AML-193 (cell line): ENCODE results near the gene ABHD4.
"Not testable (repeated sequence)": the region's sequence is repeated elsewhere in the genome, so short reads cannot be mapped to it uniquely, and the experiment has no call there.

Source experiments
- DNase-seq, 2 experiments: peaks; one replicate each; lab custom pipeline; 2025; lab: John Stamatoyannopoulos, UW

Gene ABHD4, protein sequence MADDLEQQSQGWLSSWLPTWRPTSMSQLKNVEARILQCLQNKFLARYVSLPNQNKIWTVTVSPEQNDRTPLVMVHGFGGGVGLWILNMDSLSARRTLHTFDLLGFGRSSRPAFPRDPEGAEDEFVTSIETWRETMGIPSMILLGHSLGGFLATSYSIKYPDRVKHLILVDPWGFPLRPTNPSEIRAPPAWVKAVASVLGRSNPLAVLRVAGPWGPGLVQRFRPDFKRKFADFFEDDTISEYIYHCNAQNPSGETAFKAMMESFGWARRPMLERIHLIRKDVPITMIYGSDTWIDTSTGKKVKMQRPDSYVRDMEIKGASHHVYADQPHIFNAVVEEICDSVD

DNA sequence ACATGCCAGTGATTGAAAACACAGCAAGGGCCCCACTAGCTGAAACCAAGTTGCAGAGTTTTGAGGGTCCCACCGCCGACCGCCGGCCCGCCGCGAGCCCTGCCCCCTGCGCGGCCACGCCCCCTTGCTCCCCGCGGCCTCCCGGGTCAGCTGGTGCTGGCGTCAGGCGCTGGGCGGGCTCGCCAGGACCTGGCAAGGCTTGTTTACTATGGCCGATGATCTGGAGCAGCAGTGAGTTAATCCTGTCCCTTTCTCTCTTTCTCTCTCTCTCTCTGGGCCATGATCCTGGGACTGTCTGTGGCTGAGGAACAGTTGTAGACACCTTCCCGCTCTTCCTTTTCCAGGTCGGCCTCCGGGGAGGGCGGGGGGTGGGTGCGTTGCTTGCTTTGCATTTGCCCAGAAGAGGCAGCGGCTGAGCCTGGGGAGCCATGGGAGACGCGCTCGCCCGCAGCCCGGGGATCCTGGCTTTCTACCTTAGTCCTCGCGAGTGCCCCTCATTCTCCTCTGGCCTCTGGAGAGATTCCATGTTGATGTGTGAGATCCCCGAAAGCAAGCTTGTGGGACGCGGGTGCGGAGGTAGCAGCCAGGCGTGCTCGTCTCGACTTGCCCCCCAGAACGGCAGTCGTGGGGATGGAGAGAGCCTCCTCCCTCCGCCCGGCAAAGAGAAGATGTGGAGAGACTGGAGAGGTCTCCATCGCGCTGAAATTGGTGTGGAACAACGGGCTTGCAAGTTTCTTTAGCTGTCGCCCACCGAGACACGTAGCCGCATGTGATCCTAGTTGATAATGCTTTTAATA, at the start of gene ABHD4:
TSS of gene ABHD4 (plus strand) at position 202 of the 797 bp plus-strand sequence. CDS start at position 209, 7 bp downstream.
- peak; percentile 21 to 34 for DNase-seq

DNA sequence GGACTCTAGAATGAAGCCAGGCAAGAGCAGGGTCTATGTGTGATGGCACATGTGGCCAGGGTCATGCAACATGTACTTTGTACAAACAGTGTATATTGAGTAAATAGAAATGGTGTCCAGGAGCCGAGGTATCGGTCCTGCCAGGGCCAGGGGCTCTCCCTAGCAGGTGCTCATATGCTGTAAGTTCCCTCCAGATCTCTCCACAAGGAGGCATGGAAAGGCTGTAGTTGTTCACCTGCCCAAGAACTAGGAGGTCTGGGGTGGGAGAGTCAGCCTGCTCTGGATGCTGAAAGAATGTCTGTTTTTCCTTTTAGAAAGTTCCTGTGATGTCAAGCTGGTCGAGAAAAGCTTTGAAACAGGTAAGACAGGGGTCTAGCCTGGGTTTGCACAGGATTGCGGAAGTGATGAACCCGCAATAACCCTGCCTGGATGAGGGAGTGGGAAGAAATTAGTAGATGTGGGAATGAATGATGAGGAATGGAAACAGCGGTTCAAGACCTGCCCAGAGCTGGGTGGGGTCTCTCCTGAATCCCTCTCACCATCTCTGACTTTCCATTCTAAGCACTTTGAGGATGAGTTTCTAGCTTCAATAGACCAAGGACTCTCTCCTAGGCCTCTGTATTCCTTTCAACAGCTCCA, 48.7 kb upstream of the ABHD4 start:
- DNase-seq: no peak

DNA sequence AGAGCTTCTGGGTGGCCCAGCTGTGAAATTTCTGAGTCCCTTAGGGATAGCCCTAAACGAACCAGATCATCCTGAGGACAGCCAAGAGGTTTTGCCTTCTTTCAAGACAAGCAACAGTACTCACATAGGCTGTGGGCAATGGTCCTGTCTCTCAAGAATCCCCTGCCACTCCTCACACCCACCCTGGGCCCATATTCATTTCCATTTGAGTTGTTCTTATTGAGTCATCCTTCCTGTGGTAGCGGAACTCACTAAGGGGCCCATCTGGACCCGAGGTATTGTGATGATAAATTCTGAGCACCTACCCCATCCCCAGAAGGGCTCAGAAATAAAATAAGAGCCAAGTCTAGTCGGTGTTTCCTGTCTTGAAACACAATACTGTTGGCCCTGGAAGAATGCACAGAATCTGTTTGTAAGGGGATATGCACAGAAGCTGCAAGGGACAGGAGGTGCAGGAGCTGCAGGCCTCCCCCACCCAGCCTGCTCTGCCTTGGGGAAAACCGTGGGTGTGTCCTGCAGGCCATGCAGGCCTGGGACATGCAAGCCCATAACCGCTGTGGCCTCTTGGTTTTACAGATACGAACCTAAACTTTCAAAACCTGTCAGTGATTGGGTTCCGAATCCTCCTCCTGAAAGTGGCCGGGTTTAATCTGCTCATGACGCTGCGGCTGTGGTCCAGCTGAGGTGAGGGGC, 48.0 kb upstream of the ABHD4 start:
- DNase-seq: no peak

DNA sequence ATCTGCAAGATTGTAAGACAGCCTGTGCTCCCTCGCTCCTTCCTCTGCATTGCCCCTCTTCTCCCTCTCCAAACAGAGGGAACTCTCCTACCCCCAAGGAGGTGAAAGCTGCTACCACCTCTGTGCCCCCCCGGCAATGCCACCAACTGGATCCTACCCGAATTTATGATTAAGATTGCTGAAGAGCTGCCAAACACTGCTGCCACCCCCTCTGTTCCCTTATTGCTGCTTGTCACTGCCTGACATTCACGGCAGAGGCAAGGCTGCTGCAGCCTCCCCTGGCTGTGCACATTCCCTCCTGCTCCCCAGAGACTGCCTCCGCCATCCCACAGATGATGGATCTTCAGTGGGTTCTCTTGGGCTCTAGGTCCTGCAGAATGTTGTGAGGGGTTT, 46.5 kb upstream of the ABHD4 start:
- DNase-seq: no peak

DNA sequence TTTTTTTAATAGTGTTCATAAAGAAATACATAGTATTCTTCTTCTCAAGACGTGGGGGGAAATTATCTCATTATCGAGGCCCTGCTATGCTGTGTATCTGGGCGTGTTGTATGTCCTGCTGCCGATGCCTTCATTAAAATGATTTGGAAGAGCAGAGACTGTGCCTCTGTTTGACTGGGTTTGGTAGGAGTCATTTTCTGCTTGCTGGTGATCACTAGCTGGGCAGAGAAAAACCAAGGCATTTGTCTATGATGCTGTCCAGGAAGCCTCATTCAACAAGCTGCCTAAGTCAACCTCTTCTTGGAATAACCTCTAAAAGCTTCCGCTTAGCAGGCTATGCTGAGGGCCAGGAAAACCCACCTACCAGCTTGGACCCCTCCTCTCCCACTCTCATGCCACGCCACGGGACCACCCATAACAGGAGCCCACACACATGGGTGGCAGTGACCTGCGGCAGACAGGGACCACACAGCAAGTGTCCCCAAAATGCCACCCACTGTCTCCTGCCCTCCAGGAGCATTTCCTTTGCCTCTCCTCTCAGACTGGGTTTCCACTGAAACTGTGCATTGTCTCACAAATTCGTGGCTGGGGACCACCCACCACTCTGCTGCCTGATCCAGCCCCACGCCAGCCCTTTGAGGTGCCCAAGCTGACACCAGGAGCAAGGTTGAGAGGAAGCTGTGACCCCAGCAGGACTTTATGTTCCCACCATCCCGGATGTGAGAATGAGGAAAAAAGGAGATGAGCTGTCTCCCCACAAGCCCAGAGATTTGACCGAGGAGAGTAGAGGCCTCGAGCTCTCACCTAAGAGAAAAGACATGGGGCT, 45.9 kb upstream of the ABHD4 start:
- no peak for DNase-seq

DNA sequence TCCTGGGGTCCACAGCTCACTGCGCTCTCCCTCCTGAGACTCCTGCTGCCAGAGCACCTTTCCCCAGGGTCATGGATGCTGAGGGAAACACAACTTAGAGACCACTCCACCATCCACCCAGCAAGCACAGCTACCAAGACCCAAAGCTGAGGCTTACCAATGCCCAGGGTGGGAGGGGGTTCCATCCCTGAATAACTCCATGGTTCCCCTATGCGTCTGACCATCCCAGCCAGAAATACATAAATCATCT, 45.3 kb upstream of the ABHD4 start:
- DNase-seq: no peak

DNA sequence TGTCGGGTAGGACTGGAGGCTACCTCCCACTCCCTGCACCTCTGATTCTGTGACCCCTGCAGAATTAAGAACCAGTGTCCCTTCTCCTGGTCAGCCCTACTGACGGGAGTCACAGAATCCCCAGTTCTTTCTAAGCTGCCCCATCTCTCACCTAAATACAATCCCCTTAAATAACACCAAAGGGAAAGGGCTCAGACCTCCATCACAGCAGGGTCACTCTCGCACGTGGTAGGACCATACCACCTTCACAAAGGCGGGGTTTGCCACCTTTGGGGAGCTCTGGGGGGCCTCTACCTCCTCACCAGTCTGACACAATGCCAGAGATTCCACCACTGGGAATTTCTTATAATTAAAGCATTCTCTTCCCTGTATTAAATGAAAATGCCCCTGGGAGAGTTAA, 44.7 kb upstream of the ABHD4 start:
- no peak for DNase-seq

DNA sequence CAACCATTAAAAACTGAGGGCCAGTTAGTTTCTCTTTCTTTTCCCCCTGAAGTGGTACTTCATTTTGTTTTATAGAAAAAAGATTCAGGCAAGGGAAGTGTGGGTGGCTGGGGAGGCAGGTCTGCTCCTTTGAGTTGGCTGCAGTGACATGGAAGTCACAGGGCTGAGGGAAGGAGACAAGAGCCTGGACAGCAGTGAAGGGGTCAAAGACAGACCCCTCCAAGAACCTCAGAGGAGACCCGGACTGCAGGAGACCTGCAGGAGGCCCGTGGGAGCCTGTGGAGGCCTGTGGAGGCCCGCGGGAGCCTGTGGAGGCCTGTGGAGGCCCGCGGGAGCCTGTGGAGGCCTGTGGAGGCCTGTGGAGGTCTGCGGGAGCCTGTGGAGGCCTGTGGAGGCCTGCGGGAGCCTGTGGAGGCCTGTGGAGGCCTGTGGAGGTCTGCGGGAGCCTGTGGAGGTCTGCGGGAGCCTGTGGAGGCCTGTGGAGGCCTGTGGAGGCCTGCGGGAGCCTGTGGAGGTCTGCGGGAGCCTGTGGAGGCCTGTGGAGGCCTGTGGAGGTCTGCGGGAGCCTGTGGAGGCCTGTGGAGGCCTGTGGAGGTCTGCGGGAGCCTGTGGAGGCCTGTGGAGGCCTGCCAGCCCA, 44.1 kb upstream of the ABHD4 start:
- not testable (repeated sequence) for DNase-seq

DNA sequence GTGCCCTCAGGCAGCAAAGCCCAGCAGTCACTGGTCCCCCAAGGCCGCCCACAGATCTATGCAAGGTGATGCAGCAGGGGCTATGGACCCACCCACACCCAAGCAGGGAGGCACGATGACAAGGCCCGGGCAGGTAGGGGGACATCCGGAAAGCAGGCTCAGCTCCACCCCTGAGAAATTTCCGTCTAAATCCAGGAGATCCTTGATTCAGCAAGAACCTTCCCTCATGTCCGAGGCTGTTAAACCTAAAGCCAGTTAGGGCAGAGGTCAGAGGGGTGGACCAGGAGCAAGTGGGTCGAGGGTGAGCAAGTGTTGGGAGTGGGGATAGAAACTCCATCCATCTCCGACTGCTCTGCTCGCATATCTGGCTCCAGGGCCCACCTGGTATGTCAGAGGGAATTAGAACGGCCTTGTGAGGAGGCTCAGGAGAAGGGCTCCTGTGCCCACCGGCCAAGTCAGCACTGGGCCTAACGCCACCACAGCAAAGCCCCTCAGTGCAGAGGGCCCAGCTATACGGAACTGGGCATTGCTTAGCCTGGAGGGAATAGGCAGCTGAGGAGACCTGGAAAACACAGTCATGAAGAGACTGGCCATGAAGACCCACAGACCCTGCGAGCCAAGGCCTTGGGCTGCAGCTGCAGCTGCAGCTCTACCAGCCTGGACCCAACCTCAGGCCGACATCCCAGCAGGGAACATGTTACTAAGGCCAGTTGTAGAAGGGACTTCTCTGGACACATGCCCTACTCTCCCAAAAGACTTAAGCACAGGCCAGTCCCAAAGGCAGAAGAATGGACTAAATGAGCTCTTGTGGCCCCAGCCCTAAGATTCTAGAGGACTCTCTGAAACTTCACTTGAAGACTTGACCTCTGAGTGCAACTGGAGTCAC, 43.4 kb upstream of the ABHD4 start:
- no peak for DNase-seq

DNA sequence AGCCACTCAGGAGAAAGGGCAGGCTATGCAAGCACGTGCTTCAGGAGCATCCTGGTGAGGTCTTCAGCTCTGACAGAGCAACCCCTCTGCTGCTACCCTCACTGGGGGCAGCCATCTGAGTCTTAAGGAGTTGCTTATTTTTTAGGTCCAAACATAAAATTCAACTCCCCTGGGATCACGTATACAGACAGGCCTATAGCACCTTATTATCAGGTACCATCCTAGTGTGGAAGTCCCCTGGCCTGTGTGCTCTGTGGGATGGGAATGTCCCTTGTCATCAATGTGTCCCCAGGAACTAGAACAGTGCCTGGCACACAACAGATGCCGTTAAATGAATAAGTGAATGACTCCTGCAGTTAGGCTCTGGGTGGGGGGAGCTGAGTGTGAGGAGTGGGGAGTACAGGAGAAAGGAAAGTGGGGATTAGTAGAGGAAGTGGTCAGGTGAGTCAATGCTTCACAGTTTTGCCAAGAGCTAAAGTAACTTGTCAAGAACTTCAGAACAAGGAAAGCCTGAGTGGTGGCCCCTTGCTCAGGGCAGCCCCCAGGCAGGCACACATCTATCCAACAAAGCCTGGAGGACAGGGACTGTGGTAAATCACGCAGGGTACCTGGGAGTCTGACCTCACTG, 42.6 kb upstream of the ABHD4 start:
- no peak for DNase-seq

DNA sequence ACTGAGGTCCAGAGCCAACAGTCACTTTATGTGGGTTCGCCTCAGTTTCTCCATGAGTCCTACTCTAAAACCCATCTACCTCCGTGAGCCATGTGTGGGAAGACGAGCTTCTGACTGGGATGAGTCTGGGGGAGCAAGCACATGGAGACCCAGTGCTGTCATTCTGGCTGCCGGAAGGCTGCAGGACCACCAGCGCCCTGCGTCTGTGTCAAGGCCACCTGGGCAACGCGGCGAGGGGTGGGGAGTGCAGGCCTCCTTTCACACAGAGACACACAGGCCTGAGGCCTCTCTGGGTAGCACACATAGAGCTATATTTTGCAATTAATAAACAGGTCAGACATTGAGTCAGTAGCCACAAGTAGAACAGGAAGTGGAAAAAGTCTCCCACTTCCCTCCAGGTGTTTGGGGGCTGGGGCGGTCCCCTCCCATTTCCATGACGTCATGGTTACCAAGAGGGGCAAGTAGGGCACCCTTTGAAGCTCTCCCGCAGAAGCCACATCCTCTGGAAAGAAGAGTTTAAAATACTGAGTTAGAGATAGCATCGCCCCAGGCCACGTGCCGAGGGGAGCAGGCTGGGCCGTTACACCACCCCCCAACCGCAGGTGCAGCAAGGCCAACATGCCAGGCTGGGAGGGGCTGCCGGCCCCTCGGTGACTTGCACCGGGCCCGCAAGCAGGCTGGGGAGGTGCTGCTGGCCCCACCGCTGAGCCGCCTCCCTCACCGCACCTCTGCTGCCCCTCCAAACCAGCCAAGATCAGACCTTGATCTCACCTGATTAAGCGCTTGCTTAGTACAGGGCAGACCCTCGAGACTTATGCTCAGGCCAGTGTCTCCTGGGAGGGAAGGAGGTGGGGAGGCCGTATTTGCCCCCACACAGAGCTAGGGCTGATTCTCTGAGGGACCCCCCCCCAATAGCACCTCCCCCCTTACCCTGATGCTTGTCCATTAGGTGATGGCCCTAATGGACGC, 41.8 kb upstream of the ABHD4 start:
- peak; percentile 92 to 94 for DNase-seq

DNA sequence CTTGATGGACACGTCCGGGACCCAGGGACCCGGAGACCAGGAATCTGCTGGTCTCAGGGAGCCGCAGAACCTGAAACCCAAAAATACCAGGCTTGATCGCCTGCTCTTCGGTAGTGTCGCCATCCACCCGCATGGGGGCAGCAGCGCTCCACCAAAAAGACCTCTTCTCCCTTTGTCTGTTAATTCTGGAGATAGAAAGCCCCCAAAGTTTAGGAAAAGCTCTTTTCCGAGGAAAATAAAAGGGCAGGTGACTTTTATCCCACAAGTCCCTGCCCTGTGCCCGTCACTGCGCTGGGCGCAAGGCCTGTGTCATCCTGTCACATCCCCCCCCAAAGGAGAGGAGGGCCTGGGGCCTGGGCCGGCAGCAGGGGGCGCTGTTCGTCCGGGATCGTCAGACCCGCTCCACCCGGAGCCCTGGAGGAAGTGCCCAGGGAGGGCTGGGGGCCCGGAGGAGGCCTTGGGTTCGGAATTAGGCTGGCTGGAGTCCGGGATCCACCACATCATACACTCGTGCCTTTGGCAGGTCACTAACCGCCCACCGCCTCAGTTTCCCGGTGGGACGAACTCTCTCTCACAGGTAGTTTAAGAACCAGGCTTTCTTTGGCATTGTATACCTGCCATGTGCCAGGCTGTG, 41.0 kb upstream of the ABHD4 start:
- peak; percentile 48 to 70 for DNase-seq

DNA sequence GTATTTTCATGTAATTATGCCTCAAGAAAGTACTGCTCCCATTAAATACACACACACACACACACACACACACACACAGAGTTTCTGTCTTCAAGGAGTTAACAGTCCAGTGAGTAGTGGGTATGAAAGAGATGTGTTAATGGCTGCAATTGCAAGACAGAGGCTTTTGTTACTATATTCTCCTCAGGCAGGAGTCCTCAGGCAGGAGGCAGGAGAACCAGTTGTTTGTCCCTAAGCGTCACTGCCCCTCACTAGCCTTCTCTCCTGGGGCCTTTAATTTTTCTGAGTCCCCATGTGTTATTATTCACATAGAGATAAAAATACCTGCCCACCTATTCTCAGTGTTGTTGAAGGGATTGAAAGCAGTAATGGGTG, 40.3 kb upstream of the ABHD4 start:
- DNase-seq: no peak

DNA sequence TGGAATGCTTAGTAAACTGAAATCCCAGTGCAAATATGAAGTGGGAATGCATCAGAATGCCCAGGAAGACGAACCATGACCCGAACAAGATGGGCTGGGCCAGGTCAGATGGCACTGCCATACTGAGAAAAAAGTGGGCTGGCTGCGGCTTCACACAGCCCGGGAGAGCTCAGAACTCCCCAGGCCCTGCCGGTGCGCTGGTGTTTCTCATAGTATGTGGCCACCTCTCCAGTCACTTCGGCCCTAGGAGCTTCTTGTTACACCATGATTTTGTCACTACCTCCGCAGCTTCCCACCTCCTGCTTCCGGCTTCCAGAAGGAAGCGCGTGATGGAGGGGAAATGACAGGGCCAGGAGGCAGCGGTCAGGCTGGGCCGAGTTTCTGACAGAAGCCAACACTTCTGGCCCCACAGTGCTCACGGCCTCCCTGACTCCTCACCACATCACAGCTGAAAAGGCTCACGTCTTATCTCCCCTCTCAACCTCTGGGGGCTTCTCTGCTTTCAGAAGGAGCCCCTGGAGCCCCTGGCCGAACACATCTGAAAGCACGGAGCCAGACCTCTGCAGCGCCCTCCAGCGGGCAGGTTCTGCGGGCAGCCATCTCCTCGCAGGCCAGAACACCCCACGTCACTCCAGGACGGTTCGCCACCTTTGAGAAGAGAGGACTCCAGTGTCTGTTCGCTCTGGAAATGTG, 39.7 kb upstream of the ABHD4 start:
- no peak for DNase-seq

DNA sequence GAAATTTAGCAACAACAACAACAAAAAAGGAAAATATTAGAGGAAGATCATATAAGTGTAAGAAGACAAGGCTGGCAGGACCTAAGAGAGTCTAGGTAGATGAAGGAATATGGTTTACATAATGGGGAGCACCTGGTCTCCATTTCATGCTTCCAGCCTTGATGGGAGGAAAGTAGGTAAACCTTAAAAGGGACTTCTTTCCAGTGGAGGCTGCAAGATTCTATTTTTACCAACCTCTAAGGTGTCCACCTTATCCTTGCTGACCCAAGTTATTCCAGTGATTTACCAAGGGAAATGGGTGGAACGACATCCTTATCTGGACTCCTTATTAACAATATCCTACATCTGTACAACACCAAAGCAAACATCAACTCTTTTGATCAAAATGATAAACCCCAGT, 39.1 kb upstream of the ABHD4 start:
- DNase-seq: no peak

DNA sequence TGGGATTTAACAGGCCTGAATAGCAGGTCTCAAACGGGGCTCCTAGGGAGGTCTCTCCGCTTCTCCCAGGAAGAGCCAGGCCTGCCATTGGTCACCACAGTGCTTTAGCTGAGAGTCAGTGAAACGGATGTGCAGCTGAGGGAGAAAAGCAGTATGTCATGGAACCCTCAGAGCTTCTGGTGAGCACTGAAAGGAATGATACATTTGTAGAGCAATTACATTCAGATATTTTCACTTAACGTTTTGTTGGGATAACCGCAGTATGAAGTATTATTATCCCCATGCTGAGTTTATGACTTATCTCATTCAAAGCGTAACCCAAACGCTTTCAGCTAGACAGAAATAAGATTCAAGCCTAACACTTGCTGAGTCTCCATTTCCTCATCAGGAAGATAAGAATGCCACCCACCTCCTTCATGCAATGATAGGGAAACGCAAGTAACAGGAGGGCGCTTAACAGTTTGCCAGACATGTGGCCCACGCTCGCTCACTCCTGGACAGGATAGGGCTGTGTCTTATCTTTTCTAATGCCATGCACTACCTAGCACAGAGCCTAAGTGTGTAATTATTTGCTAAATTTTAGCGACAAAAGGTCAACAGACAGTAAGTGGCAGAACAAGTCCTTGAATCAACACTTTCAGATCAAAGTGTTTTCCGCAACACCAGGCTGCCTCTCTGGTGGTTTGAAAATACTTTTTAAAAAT, 37.3 kb upstream of the ABHD4 start:
- no peak for DNase-seq

DNA sequence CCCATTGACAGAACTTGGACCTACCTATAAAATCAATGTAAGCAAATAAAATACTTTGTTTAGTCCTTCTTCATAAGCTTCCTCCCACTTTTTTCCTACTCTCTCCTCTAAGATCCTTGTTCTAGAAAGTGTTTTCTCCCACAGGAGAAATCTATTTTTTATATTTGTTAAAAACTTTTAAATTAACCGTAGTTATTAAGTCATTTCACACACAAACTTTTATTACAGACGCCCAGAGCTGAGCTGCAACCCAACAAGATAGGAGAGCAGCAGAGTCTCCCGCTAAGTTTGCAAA, 36.8 kb upstream of the ABHD4 start:
- DNase-seq: no peak
